Astrocyte (in vitro differentiated cells and primary cell): ENCODE results near the gene ST6GALNAC3.

Experiments
- CTCF ChIP-seq: IDR thresholded peaks from 2 replicates; pipeline ENCODE4 v1.5.1; 2011; ENCODE audit warnings: low read depth, mild to moderate bottlenecking, inconsistent platforms, low read length, moderate library complexity; ENCODE audit not compliant: insufficient read depth
- EZH2 ChIP-seq: IDR thresholded peaks from 2 replicates; pipeline ENCODE4 v1.6.1; 2012; ENCODE audit warnings: mild to moderate bottlenecking, low read length, inconsistent platforms; ENCODE audit not compliant: insufficient read depth

GRCh38 chr1:76098845-76099244 lies 24.3 kb downstream of the ST6GALNAC3 start:
- TF ChIP-seq CTCF (no peak), EZH2 (no peak)
